Neural cell (in vitro differentiated cells): ENCODE measurements around the gene GMCL1. TPM values are rescaled to one million over a fixed set of nuclear protein-coding genes. Genes with fewer than 3 reads are reported as not detected.

Experiments used
- H2AFZ ChIP-seq: fragments of 200-600, 300-800 bp; sonication (generic), shearing (Covaris generic); 2 replicates; pipeline ENCODE4 v1.6.0; 2014; ENCODE audit warnings: low read depth, mild to moderate bottlenecking, antibody characterized with exemption, low read length, moderate library complexity
- H3F3A ChIP-seq: fragments of 200-600 bp; shearing (Covaris generic); 2 replicates; pipeline ENCODE4 v1.6.1; 2016; ENCODE audit warnings: mild to moderate bottlenecking, moderate library complexity, mixed read lengths, antibody characterized with exemption, low read length; ENCODE audit not compliant: insufficient read depth, poor library complexity, severe bottlenecking
- H3K27ac ChIP-seq: fragments of 200-600, 300-800 bp; sonication (generic), shearing (Covaris generic); 2 replicates; pipeline ENCODE4 v1.5.1; 2014; ENCODE audit warnings: mild to moderate bottlenecking, low read length, moderate library complexity
- H3K27me3 ChIP-seq: fragments of 300-800, 200-600 bp; sonication (generic), shearing (Covaris generic); 2 replicates; pipeline ENCODE4 v1.6.0; 2014; ENCODE audit warnings: mild to moderate bottlenecking, low read depth, low read length, moderate library complexity; ENCODE audit not compliant: insufficient read depth
- H3K36me3 ChIP-seq: fragments of 300-800, 200-600 bp; sonication (generic), shearing (Covaris generic); 2 replicates; pipeline ENCODE4 v1.5.1; 2014; ENCODE audit warnings: mild to moderate bottlenecking, antibody characterized with exemption, low read length, moderate library complexity; ENCODE audit not compliant: insufficient read depth
- H3K4me2 ChIP-seq: fragments of 300-800, 200-600 bp; sonication (generic), shearing (Covaris generic); 2 replicates; pipeline ENCODE4 v1.6.0; 2014; ENCODE audit warnings: mild to moderate bottlenecking, low read length
- H3K4me3 ChIP-seq: fragments of 300-800, 200-600 bp; sonication (generic), shearing (Covaris generic); 2 replicates; pipeline ENCODE4 v1.5.1; 2014; ENCODE audit warnings: mild to moderate bottlenecking, low read length, moderate library complexity
- H3K79me2 ChIP-seq: fragments of 200-600 bp; shearing (Covaris generic); replicated peaks from 2 replicates; pipeline ENCODE4 v1.6.0; 2014; ENCODE audit warnings: mild to moderate bottlenecking, low read length, moderate library complexity; ENCODE audit not compliant: insufficient read depth
- H3K9ac ChIP-seq: fragments of 300-800, 200-600 bp; sonication (generic), shearing (Covaris generic); 2 replicates; pipeline ENCODE4 v1.6.1; 2016; ENCODE audit warnings: mild to moderate bottlenecking, low read length, mixed read lengths
- H3K9me2 ChIP-seq: fragments of 200-600 bp; shearing (Covaris generic); 2 replicates; pipeline ENCODE4 v1.6.1; 2016; ENCODE audit warnings: mild to moderate bottlenecking, low read length, mixed read lengths; ENCODE audit not compliant: insufficient read depth
- H3K9me3 ChIP-seq: fragments of 200-600, 300-800 bp; sonication (generic), shearing (Covaris generic); 2 replicates; pipeline ENCODE4 v1.6.1; 2016; ENCODE audit warnings: mild to moderate bottlenecking, mixed run types, low read length, moderate library complexity, mixed read lengths
- H4K20me1 ChIP-seq: fragments of 200-600 bp; shearing (Covaris generic); 2 replicates; pipeline ENCODE4 v1.6.1; 2016; ENCODE audit warnings: mild to moderate bottlenecking, mixed run types; ENCODE audit not compliant: insufficient read depth
- CTCF ChIP-seq: fragments of 450-650 bp; IDR thresholded peaks from 2 replicates; pipeline ENCODE4 v1.5.1; 2014; ENCODE audit warnings: antibody characterized with exemption, mild to moderate bottlenecking, moderate library complexity; ENCODE audit not compliant: poor library complexity, severe bottlenecking
- EP300 ChIP-seq: fragments of 450-650 bp; conservative IDR thresholded peaks from 2 replicates; pipeline ENCODE4 v1.6.1; 2014; ENCODE audit warnings: antibody characterized with exemption, mild to moderate bottlenecking, moderate library complexity; ENCODE audit not compliant: poor library complexity, severe bottlenecking
- EZH2 ChIP-seq: fragments of 200-600, 300-800 bp; shearing (Covaris generic), sonication (generic); IDR thresholded peaks from 2 replicates; pipeline ENCODE4 v1.6.1; 2014; ENCODE audit warnings: antibody characterized with exemption, low read length, borderline replicate concordance, mild to moderate bottlenecking; ENCODE audit not compliant: insufficient read depth, poor library complexity, severe bottlenecking
- MXI1 ChIP-seq: fragments of 450-650 bp; conservative IDR thresholded peaks from 2 replicates; pipeline ENCODE4 v1.6.1; 2014; ENCODE audit warnings: antibody characterized with exemption, mild to moderate bottlenecking; ENCODE audit not compliant: poor library complexity, severe bottlenecking
- POLR2AphosphoS5 ChIP-seq: IDR thresholded peaks from 2 replicates; pipeline ENCODE4 v1.6.1; 2012
- RAD21 ChIP-seq: fragments of 450-650 bp; conservative IDR thresholded peaks from 2 replicates; pipeline ENCODE4 v1.6.1; 2014; ENCODE audit warnings: antibody characterized with exemption, mild to moderate bottlenecking, moderate library complexity
- REST ChIP-seq: IDR thresholded peaks from 2 replicates; pipeline ENCODE4 v1.6.1; 2012; ENCODE audit warnings: borderline replicate concordance
- SMC3 ChIP-seq: fragments of 450-650 bp; conservative IDR thresholded peaks from 2 replicates; pipeline ENCODE4 v1.6.1; 2014; ENCODE audit warnings: antibody characterized with exemption, mild to moderate bottlenecking, moderate library complexity; ENCODE audit not compliant: poor library complexity
- TAF1 ChIP-seq: IDR thresholded peaks from 2 replicates; pipeline ENCODE4 v1.6.1; 2012; ENCODE audit warnings: low read depth
- polyA plus RNA-seq: library from polyadenylated mRNA; depleted of rRNA; stranded (reverse); fragments of >200 nt; gene quantifications from 2 replicates; pipeline ENCODE4 v1.2.3, GENCODE V29; 2014

The GMCL1 gene
- polyA plus RNA-seq, 1 donor from 2014 or later = 18.8 TPM

GRCh38 chr2:69923116-69923515 is 93.7 kb downstream of the GMCL1 start:
- TF ChIP-seq MXI1 = no peak
- TF ChIP-seq EP300 = no peak
- TF ChIP-seq POLR2AphosphoS5 = no peak
- no peak for TF ChIP-seq CTCF
- no peak for TF ChIP-seq RAD21
- no peak for TF ChIP-seq EZH2
- no peak for TF ChIP-seq SMC3
- no peak for TF ChIP-seq REST
- H3K9me2 ChIP-seq = no peaks in the 10 kb centered on the region
- no peaks in the 10 kb centered on the region for H3K9me3 ChIP-seq
- H3K27me3 ChIP-seq = no peaks in the 10 kb centered on the region
- H2AFZ ChIP-seq = no peak overlapping the region
- peaks cover 7% of the 10 kb centered on the region for H3K36me3 ChIP-seq
- no peak overlapping the region for H3K4me2 ChIP-seq
- H3K27ac ChIP-seq = no peak overlapping the region
- H3F3A ChIP-seq = no peaks in the 10 kb centered on the region
- H4K20me1 ChIP-seq = no peaks in the 10 kb centered on the region
- H3K4me3 ChIP-seq = no peak overlapping the region
- H3K79me2 ChIP-seq = peaks cover under 1% of the 10 kb centered on the region
- H3K9ac ChIP-seq = no peak overlapping the region

- H3K27ac ChIP-seq = no peak overlapping the region
- no peak for TF ChIP-seq RAD21
- TF ChIP-seq REST = no peak
- no peak for TF ChIP-seq TAF1
- no peak for TF ChIP-seq POLR2AphosphoS5
- TF ChIP-seq CTCF = no peak
- TF ChIP-seq MXI1 = no peak
- TF ChIP-seq EZH2 = no peak
- H3K9me3 ChIP-seq = no peaks in the 10 kb centered on the region
- no peaks in the 10 kb centered on the region for H3K79me2 ChIP-seq
- H3K4me2 ChIP-seq = no peak overlapping the region
- H3K9ac ChIP-seq = no peak overlapping the region
- no peaks in the 10 kb centered on the region for H3K9me2 ChIP-seq
- no peak overlapping the region for H3K4me3 ChIP-seq
- no peaks in the 10 kb centered on the region for H3K27me3 ChIP-seq
- no peak overlapping the region for H2AFZ ChIP-seq
- H3F3A ChIP-seq = no peaks in the 10 kb centered on the region
- no peaks in the 10 kb centered on the region for H4K20me1 ChIP-seq
- H3K36me3 ChIP-seq = peaks cover 7% of the 10 kb centered on the region
These were observed 97.5 kb downstream of the GMCL1 start for GRCh38 chr2:69926849-69927515.
